ENCODE measurements around the gene TAF4. TPM values are rescaled to one million over a fixed set of nuclear protein-coding genes. Genes with fewer than 3 reads are reported as not detected.
A peak's percentile ranks its signal among the peaks of the same experiment; 100 is the strongest.

TAF4 gene
- total and polyA plus RNA-seq, 4 experiments from 2014 or later = 0.54 to 33.1 (median 17.5) TPM

DNA sequence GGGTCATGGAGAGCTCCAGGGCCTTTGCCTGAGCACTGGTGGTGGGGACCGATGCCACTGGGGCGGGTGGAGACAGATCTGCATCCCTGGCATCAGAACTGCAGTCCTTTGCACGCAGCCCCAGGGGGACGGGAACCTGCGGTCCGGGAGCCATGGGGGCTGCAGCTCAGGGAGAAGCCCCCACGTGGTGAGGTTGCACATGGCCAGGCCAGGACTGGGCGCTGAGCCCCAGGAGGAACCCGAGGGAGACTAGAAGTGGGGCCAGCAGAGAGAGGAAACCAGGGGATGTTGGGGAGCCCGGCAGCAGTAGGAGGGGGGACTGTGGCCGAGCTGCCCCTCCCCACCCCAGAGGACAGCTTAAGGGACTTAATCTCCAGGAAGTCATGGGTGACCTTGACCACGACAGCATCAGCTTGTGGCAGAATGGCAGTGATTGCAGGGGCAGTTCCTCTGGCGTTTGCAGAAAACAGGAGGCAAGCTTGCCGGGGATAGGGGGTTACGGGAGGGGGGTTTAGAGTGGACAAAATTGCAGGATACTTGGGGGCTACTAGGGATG is 38.6 kb upstream of the TAF4 start:
- peaks cover 5 to 28% of the 10 kb centered on the region in 2 donors for H3K9me3 ChIP-seq (ENCODE audit: control insufficient read depth in 1 of 2, low read length in 2 of 2)
- peaks cover 3 to 6% of the 10 kb centered on the region in 2 donors for H3K27me3 Mint-ChIP-seq
- peaks cover 0 to 2% (median 0%) of the 10 kb centered on the region in 4 donors for H3K4me1 Mint-ChIP-seq
- peaks cover 0 to 99% (median 76%) of the 10 kb centered on the region in 8 donors for H3K9me3 Mint-ChIP-seq
- POLR2A ChIA-PET (ENCODE audit: partially characterized antibody) = no interaction called here
- DNase-seq = no peak
- peaks cover 33 to 41% of the 10 kb centered on the region in 2 donors for H3K36me3 Mint-ChIP-seq
- H3K27ac Mint-ChIP-seq = no peak overlapping the region
- no peak overlapping the region for H3K4me3 ChIP-seq (ENCODE audit: low read length in 2 of 2)
- CTCF ChIA-PET (ENCODE audit: partially characterized antibody) = no interaction called here
- intact Hi-C loops (cut with micrococcal nuclease) = no loop called here
- H3K27ac ChIP-seq (ENCODE audit: low read depth, low read length) = no peak overlapping the region
- H3K4me1 ChIP-seq (ENCODE audit: insufficient read depth, low read length) = no peaks in the 10 kb centered on the region
- no peaks in the 10 kb centered on the region for H3K27me3 ChIP-seq (ENCODE audit: insufficient read depth, low read length)
- H3K4me3 Mint-ChIP-seq = no peak overlapping the region
- no peaks in the 10 kb centered on the region for H3K36me3 ChIP-seq (ENCODE audit: insufficient read depth, low read length)

GRCh38 chr20:62103508-62104233 is 38.0 kb upstream of the TAF4 start:
- CTCF ChIA-PET (ENCODE audit: partially characterized antibody) = no interaction called here
- H3K27me3 Mint-ChIP-seq = peaks cover 3 to 6% of the 10 kb centered on the region in 2 donors
- Histone ChIP-seq H3K27ac (ENCODE audit: low read depth, low read length) (no peak overlapping the region), H3K9me3 (ENCODE audit: control insufficient read depth in 1 of 2, low read length in 2 of 2) (peaks cover 5 to 21% of the 10 kb centered on the region in 2 donors), H3K27me3 (ENCODE audit: insufficient read depth, low read length) (no peaks in the 10 kb centered on the region), H3K36me3 (ENCODE audit: insufficient read depth, low read length) (no peaks in the 10 kb centered on the region), H3K4me1 (ENCODE audit: insufficient read depth, low read length) (no peaks in the 10 kb centered on the region), H3K4me3 (ENCODE audit: low read length in 2 of 2) (no peak overlapping the region)
- H3K9me3 Mint-ChIP-seq = peaks cover 0 to 97% (median 71%) of the 10 kb centered on the region in 8 donors
- H3K4me1 Mint-ChIP-seq = peaks cover 0 to 2% (median 0%) of the 10 kb centered on the region in 4 donors
- H3K27ac Mint-ChIP-seq = no peak overlapping the region
- DNase-seq = no peak
- intact Hi-C loops (cut with micrococcal nuclease) = no loop called here
- POLR2A ChIA-PET (ENCODE audit: partially characterized antibody) = no interaction called here
- H3K36me3 Mint-ChIP-seq = peaks cover 28 to 36% of the 10 kb centered on the region in 2 donors
- no peak overlapping the region for H3K4me3 Mint-ChIP-seq

- DNase-seq = no peak
- Histone ChIP-seq H3K4me1 (ENCODE audit: insufficient read depth, low read length) (no peaks in the 10 kb centered on the region), H3K36me3 (ENCODE audit: insufficient read depth, low read length) (no peaks in the 10 kb centered on the region), H3K27ac (ENCODE audit: low read depth, low read length) (no peak overlapping the region), H3K9me3 (ENCODE audit: control insufficient read depth in 1 of 2, low read length in 2 of 2) (peaks cover 0 to 2% of the 10 kb centered on the region in 2 donors), H3K4me3 (ENCODE audit: low read length in 2 of 2) (no peak overlapping the region), H3K27me3 (ENCODE audit: insufficient read depth, low read length) (no peaks in the 10 kb centered on the region)
- intact Hi-C loops (cut with micrococcal nuclease) = no loop called here
- Mint-ChIP-seq H3K36me3 (peaks cover 18 to 24% of the 10 kb centered on the region in 2 donors), H3K9me3 (peaks cover 0 to 78% (median 47%) of the 10 kb centered on the region in 8 donors), H3K4me3 (peak overlapping the region in 1 of 8 donors; percentile 10), H3K27me3 (peaks cover 3 to 6% of the 10 kb centered on the region in 2 donors), H3K4me1 (peaks cover 0 to 2% (median 0%) of the 10 kb centered on the region in 4 donors), H3K27ac (peak overlapping the region in 1 of 7 donors; percentile 32)
- ChIA-PET CTCF (ENCODE audit: partially characterized antibody) (interaction anchor here (1.6 kb wide), 1 partner anchor 11 kb away, joined by 5 read pairs; no protein-coding TSS in a partner anchor), POLR2A (ENCODE audit: partially characterized antibody) (no interaction called here)
Observed at GRCh38 chr20:62101078-62101477, 35.4 kb upstream of the TAF4 start.

DNA sequence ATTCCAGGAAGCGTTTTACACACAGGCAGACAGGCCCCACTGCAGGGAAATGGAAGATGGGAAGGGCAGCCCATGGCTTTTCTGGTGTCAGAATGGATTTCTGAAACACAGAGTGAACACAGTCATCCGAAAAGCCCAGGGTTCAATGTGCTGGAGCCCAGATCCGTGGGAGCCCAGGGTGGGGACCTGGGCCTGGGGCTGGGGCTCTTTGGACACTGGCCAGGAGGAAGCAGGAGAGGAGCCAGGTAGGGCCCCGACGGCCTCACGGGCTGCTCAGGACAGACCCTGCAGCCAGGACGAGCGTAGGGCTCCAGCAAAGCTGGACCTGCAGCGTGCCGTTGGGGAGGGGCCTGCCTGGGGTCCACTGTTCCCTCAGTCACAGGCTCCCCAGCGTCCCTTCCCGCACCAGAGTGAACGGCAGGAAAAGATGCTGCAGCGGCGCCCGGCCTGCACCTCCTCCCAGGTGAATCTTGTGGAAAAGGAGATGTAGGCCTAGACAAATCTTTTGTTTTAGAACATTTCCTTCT is 32.3 kb upstream of the TAF4 start:
- H3K27ac Mint-ChIP-seq = no peak overlapping the region
- Histone ChIP-seq H3K9me3 (ENCODE audit: control insufficient read depth in 1 of 2, low read length in 2 of 2) (peaks cover 0 to 2% of the 10 kb centered on the region in 2 donors), H3K27me3 (ENCODE audit: insufficient read depth, low read length) (no peaks in the 10 kb centered on the region), H3K4me1 (ENCODE audit: insufficient read depth, low read length) (no peaks in the 10 kb centered on the region), H3K27ac (ENCODE audit: low read depth, low read length) (no peak overlapping the region), H3K36me3 (ENCODE audit: insufficient read depth, low read length) (no peaks in the 10 kb centered on the region), H3K4me3 (ENCODE audit: low read length in 2 of 2) (no peak overlapping the region)
- H3K4me3 Mint-ChIP-seq = peak overlapping the region in 1 of 8 donors; percentile 57
- DNase-seq = no peak
- H3K36me3 Mint-ChIP-seq = peaks cover 8 to 10% of the 10 kb centered on the region in 2 donors
- peaks cover 0 to 6% of the 10 kb centered on the region in 2 donors for H3K27me3 Mint-ChIP-seq
- no peaks in the 10 kb centered on the region for H3K4me1 Mint-ChIP-seq
- intact Hi-C loops (cut with micrococcal nuclease) = no loop called here
- ChIA-PET CTCF (ENCODE audit: partially characterized antibody) (no interaction called here), POLR2A (ENCODE audit: partially characterized antibody) (no interaction called here)
- H3K9me3 Mint-ChIP-seq = peaks cover 0 to 48% (median 30%) of the 10 kb centered on the region in 8 donors

DNA sequence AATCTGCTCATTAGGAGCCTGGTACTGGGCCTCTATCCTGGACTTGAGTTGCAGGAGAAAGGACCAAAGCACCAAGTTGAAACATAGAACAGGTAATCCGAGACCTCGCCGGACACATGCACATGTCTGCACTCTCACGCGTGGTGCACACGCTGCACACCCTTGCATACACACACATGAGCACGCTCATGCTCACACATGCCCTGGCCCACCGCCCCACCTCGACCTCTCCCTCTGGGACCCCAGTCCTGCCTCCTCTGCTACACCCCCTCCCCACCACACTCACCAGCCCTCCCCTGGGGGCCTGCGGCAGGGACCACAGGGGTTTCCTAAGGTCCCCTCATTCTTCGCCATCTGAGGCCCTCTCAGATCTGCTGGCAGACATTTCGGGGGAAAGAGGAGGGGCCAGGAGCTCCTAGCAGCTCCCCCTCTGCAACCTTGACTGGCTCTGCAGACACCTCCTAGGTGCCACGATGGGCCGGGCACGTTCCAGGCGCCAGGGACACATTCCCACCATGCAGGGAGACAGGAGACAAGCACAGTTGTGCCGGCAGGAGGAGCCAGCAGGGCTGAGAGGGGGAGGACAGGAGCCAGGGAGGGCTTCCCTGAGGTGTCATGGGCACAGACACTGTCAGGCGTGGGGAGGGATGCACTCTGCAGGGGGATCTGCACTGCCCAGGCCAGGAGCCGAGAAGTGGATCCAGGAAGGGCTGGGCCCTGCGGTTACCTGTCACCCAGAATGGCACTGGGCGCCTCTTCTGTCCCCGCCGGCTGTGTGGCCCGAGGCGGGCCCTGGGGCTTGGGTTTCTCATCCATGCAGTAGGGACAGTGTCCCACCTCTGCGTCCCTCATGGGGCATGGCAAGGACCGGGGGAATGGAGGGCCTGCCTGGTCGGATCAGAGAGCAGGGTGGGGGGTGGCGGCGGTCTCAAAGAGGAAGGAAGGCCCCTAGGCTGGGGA is 31.0 kb upstream of the TAF4 start:
- no peak overlapping the region for H3K27ac Mint-ChIP-seq
- Histone ChIP-seq H3K4me3 (ENCODE audit: low read length in 2 of 2) (no peak overlapping the region), H3K36me3 (ENCODE audit: insufficient read depth, low read length) (no peaks in the 10 kb centered on the region), H3K9me3 (ENCODE audit: control insufficient read depth in 1 of 2, low read length in 2 of 2) (no peaks in the 10 kb centered on the region), H3K27me3 (ENCODE audit: insufficient read depth, low read length) (no peaks in the 10 kb centered on the region), H3K27ac (ENCODE audit: low read depth, low read length) (no peak overlapping the region), H3K4me1 (ENCODE audit: insufficient read depth, low read length) (no peaks in the 10 kb centered on the region)
- ChIA-PET POLR2A (ENCODE audit: partially characterized antibody) (interaction anchor here (0.7 kb wide), 1 partner anchor 27 kb away, joined by 3 read pairs; no protein-coding TSS in a partner anchor), CTCF (ENCODE audit: partially characterized antibody) (no interaction called here)
- intact Hi-C loops (cut with micrococcal nuclease) = no loop called here
- peaks cover 7 to 10% of the 10 kb centered on the region in 2 donors for H3K36me3 Mint-ChIP-seq
- H3K4me3 Mint-ChIP-seq = no peak overlapping the region
- peaks cover 0 to 1% (median 0%) of the 10 kb centered on the region in 4 donors for H3K4me1 Mint-ChIP-seq
- peaks cover 4 to 6% of the 10 kb centered on the region in 2 donors for H3K27me3 Mint-ChIP-seq
- DNase-seq = no peak
- peaks cover 0 to 42% (median 25%) of the 10 kb centered on the region in 8 donors for H3K9me3 Mint-ChIP-seq

GRCh38 chr20:62089393-62089792 is 23.7 kb upstream of the TAF4 start:
- DNase-seq = no peak
- Histone ChIP-seq H3K27ac (ENCODE audit: low read depth, low read length) (no peak overlapping the region), H3K27me3 (ENCODE audit: insufficient read depth, low read length) (no peaks in the 10 kb centered on the region), H3K4me1 (ENCODE audit: insufficient read depth, low read length) (no peaks in the 10 kb centered on the region), H3K4me3 (ENCODE audit: low read length in 2 of 2) (no peak overlapping the region), H3K36me3 (ENCODE audit: insufficient read depth, low read length) (no peaks in the 10 kb centered on the region), H3K9me3 (ENCODE audit: control insufficient read depth in 1 of 2, low read length in 2 of 2) (no peaks in the 10 kb centered on the region)
- intact Hi-C loops (cut with micrococcal nuclease) = no loop called here
- ChIA-PET CTCF (ENCODE audit: partially characterized antibody) (interaction anchor here (0.7 to 2.0 kb wide), 5 partner anchors 11 to 216 kb away, joined by 4 to 7 read pairs (median 4); no protein-coding TSS in a partner anchor), POLR2A (ENCODE audit: partially characterized antibody) (no interaction called here)
- Mint-ChIP-seq H3K27ac (no peak overlapping the region), H3K4me1 (peaks cover 0 to 1% (median 0%) of the 10 kb centered on the region in 4 donors), H3K9me3 (peaks cover 0 to 13% (median 7%) of the 10 kb centered on the region in 8 donors), H3K36me3 (peaks cover 0 to 5% of the 10 kb centered on the region in 2 donors), H3K4me3 (no peak overlapping the region), H3K27me3 (peaks cover 4 to 9% of the 10 kb centered on the region in 2 donors)
